ENCODE results near the gene ARNT2. TPM values are rescaled to one million over a fixed set of nuclear protein-coding genes. Genes with fewer than 3 reads are reported as not detected.

The ARNT2 gene
- polyA plus RNA-seq, 1 experiment = 44.6 TPM

- CTCF ChIA-PET = interaction anchor here (8.7 kb wide), 1 partner anchor 214 kb away, joined by 191 read pairs; the partner anchor contains the start of gene CEMIP
- Histone ChIP-seq H3K4me3 (ENCODE audit: low read depth, low read length) (no peak overlapping the region), H3K27me3 (ENCODE audit: control insufficient read depth, insufficient read depth, low read length) (no peaks in the 10 kb centered on the region), H3K36me3 (ENCODE audit: control insufficient read depth, insufficient read depth, low read length) (peaks cover 21% of the 10 kb centered on the region)
- TF ChIP-seq CTCF (IDR thresholded peaks at IDR 0.05; ENCODE audit: insufficient read depth, low read depth, low read length) = no peak
- no peak for DNase-seq (ENCODE audit: low read depth)
- POLR2A ChIA-PET = no interaction called here
Measured at GRCh38 chr15:80564056-80564455, 159.9 kb downstream of the ARNT2 start.

GRCh38 chr15:80565398-80565797 is 161.2 kb downstream of the ARNT2 start:
- Histone ChIP-seq H3K27me3 (ENCODE audit: control insufficient read depth, insufficient read depth, low read length) (no peaks in the 10 kb centered on the region), H3K36me3 (ENCODE audit: control insufficient read depth, insufficient read depth, low read length) (peaks cover 25% of the 10 kb centered on the region), H3K4me3 (ENCODE audit: low read depth, low read length) (no peak overlapping the region)
- POLR2A ChIA-PET = no interaction called here
- DNase-seq (ENCODE audit: low read depth) = no peak
- CTCF ChIA-PET = interaction anchor here (1.0 to 8.7 kb wide), 4 partner anchors 109 to 212 kb away, joined by 3 to 191 read pairs (median 4); partner anchors contain the start of gene CEMIP
- no peak for TF ChIP-seq CTCF (IDR thresholded peaks at IDR 0.05; ENCODE audit: insufficient read depth, low read depth, low read length)

GRCh38 chr15:80565988-80566387 is 161.8 kb downstream of the ARNT2 start:
- no peaks in the 10 kb centered on the region for H3K27me3 ChIP-seq (ENCODE audit: control insufficient read depth, insufficient read depth, low read length)
- H3K36me3 ChIP-seq (ENCODE audit: control insufficient read depth, insufficient read depth, low read length) = peaks cover 25% of the 10 kb centered on the region
- CTCF ChIA-PET = interaction anchor here (1.0 to 8.7 kb wide), 4 partner anchors 13 to 212 kb away, joined by 4 to 191 read pairs (median 22); partner anchors contain the start of gene CEMIP
- no peak for TF ChIP-seq CTCF (IDR thresholded peaks at IDR 0.05; ENCODE audit: insufficient read depth, low read depth, low read length)
- no peak for DNase-seq (ENCODE audit: low read depth)
- no peak overlapping the region for H3K4me3 ChIP-seq (ENCODE audit: low read depth, low read length)
- POLR2A ChIA-PET = interaction anchor here (0.6 kb wide), 1 partner anchor 238 kb away, joined by 3 read pairs; no protein-coding TSS in a partner anchor

GRCh38 chr15:80567721-80568157 is 163.6 kb downstream of the ARNT2 start:
- H3K36me3 ChIP-seq (ENCODE audit: control insufficient read depth, insufficient read depth, low read length) = peaks cover 30% of the 10 kb centered on the region
- TF ChIP-seq CTCF (IDR thresholded peaks at IDR 0.05; ENCODE audit: insufficient read depth, low read depth, low read length) = peak; percentile 94
- CTCF ChIA-PET = interaction anchor here (0.7 to 8.7 kb wide), 34 partner anchors 10 to 402 kb away, joined by 3 to 191 read pairs (median 5); partner anchors contain the start of genes ABHD17C and CEMIP
- POLR2A ChIA-PET = interaction anchor here (0.6 to 1.8 kb wide), 7 partner anchors 51 to 222 kb away, joined by 3 to 12 read pairs (median 4); partner anchors contain the start of gene CEMIP
- H3K27me3 ChIP-seq (ENCODE audit: control insufficient read depth, insufficient read depth, low read length) = no peaks in the 10 kb centered on the region
- H3K4me3 ChIP-seq (ENCODE audit: low read depth, low read length) = no peak overlapping the region
- peak; percentile 73 for DNase-seq (ENCODE audit: low read depth)

GRCh38 chr15:80568298-80568697 is 164.1 kb downstream of the ARNT2 start:
- Histone ChIP-seq H3K36me3 (ENCODE audit: control insufficient read depth, insufficient read depth, low read length) (peaks cover 29% of the 10 kb centered on the region), H3K4me3 (ENCODE audit: low read depth, low read length) (no peak overlapping the region), H3K27me3 (ENCODE audit: control insufficient read depth, insufficient read depth, low read length) (no peaks in the 10 kb centered on the region)
- TF ChIP-seq CTCF (IDR thresholded peaks at IDR 0.05; ENCODE audit: insufficient read depth, low read depth, low read length) = no peak
- POLR2A ChIA-PET = interaction anchor here (1.2 to 1.8 kb wide), 2 partner anchors 208 to 211 kb away, joined by 7 to 12 read pairs; partner anchors contain the start of gene CEMIP
- CTCF ChIA-PET = interaction anchor here (0.6 to 8.7 kb wide), 32 partner anchors 10 to 402 kb away, joined by 3 to 191 read pairs (median 6); partner anchors contain the start of genes ABHD17C and CEMIP
- DNase-seq (ENCODE audit: low read depth) = no peak

Measured in BJ (cell line).